Activated CD4-positive, alpha-beta T cell treated with anti-CD3 and anti-CD28 coated beads, Interleukin-2, amount 10 ng/mL, durations not matched to agents 24 days and 14 days (primary cell): ENCODE results near the gene TRAPPC10. TPM values are rescaled to one million over a fixed set of nuclear protein-coding genes. Genes with fewer than 3 reads are reported as not detected.

Source experiments
- DNase-seq: peaks from one replicate; pipeline ENCODE4 v3.0.0; 2022
- H3K27ac Mint-ChIP-seq: one replicate; pipeline ENCODE4 v1.8.0; 2022; ENCODE audit warnings: mild to moderate bottlenecking, mixed read lengths
- H3K27me3 Mint-ChIP-seq: one replicate; pipeline ENCODE4 v1.8.0; 2022; ENCODE audit warnings: mixed read lengths
- H3K36me3 Mint-ChIP-seq: one replicate; pipeline ENCODE4 v1.8.0; 2022; ENCODE audit warnings: low read depth, mild to moderate bottlenecking, mixed read lengths
- H3K4me1 Mint-ChIP-seq: one replicate; pipeline ENCODE4 v1.8.0; 2021; ENCODE audit warnings: mixed read lengths
- H3K4me3 Mint-ChIP-seq: one replicate; pipeline ENCODE4 v1.8.0; 2022; ENCODE audit warnings: mild to moderate bottlenecking, moderate library complexity, mixed read lengths
- H3K9me3 Mint-ChIP-seq: one replicate; pipeline ENCODE4 v1.8.0; 2021; ENCODE audit warnings: mixed read lengths
- intact Hi-C: fragments of 100-400 bp; cut with micrococcal nuclease; formaldehyde crosslinking; loops from one replicate; pipeline ENCODE4 v1.15.1; 2023
- total RNA-seq: library from RNA; stranded (reverse); gene quantifications from 2 replicates; pipeline ENCODE4 v1.2.3, GENCODE V29; 2022

The TRAPPC10 gene, protein sequence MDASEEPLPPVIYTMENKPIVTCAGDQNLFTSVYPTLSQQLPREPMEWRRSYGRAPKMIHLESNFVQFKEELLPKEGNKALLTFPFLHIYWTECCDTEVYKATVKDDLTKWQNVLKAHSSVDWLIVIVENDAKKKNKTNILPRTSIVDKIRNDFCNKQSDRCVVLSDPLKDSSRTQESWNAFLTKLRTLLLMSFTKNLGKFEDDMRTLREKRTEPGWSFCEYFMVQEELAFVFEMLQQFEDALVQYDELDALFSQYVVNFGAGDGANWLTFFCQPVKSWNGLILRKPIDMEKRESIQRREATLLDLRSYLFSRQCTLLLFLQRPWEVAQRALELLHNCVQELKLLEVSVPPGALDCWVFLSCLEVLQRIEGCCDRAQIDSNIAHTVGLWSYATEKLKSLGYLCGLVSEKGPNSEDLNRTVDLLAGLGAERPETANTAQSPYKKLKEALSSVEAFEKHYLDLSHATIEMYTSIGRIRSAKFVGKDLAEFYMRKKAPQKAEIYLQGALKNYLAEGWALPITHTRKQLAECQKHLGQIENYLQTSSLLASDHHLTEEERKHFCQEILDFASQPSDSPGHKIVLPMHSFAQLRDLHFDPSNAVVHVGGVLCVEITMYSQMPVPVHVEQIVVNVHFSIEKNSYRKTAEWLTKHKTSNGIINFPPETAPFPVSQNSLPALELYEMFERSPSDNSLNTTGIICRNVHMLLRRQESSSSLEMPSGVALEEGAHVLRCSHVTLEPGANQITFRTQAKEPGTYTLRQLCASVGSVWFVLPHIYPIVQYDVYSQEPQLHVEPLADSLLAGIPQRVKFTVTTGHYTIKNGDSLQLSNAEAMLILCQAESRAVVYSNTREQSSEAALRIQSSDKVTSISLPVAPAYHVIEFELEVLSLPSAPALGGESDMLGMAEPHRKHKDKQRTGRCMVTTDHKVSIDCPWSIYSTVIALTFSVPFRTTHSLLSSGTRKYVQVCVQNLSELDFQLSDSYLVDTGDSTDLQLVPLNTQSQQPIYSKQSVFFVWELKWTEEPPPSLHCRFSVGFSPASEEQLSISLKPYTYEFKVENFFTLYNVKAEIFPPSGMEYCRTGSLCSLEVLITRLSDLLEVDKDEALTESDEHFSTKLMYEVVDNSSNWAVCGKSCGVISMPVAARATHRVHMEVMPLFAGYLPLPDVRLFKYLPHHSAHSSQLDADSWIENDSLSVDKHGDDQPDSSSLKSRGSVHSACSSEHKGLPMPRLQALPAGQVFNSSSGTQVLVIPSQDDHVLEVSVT
- 69.6 and 75.0 TPM in 2 replicates for total RNA-seq

DNA sequence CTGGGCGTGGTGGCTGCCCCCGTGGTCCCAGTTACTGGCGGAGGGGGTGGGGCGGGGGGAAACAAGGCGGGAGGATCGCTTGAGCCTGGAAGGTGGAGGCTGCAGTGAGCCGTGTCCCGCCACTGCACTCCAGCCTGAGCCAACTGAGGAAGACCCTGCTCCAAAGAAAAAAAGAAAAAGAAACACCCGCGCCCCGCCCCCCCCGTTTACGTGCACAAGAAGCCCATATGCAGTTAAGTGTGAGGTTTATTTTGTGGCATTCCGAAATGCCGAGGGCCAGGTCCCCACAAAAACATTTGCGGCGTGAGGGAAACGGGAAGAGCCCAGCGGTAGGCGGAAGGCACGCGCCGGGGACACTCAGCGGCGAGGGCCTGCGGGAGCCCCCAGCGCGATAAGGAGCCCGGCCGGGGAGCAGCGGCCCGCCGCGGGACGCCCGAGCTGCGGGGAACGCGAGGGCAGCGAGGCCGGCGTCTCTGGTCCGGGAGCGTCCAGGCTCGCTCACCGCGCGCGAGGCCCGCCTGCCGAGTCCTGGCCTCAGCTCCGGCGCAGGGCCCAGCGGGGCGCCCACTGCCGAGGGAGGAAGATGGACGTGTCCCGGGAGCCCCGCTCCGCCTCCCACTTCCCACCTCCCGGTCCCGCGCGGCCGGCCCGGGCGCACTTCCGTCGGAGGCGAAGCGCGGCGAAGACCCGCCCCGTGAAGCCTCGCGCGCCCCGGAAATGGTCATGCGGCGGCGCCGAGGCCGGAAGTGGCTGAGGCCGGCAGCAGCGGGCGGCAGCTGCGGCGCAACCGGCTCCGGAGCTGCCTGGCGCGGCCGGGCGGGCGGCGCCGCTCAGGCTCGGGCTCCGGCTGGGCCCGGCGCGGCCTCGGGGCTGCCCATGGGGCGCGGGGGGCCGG is at the start of gene TRAPPC10:
Gene TRAPPC10 (plus strand): TSS at position 731 of the 895 bp plus-strand sequence. CDS start 185 bp downstream, outside the sequence.
- Mint-ChIP-seq H3K27me3 (peaks cover 3% of the 10 kb centered on the region), H3K9me3 (no peaks in the 10 kb centered on the region), H3K36me3 (peaks cover 16% of the 10 kb centered on the region), H3K4me1 (peaks cover 42% of the 10 kb centered on the region), H3K4me3 (peak within 1 kb of the TSS; percentile 94), H3K27ac (peak within 1 kb of the TSS; percentile 93)
- DNase-seq = peak; percentile 97
- intact Hi-C loops = loop anchor here (1.0 to 5.0 kb wide), 5 partner anchors 47 to 1120 kb away; partner anchors contain the start of genes NDUFV3 and RRP1

GRCh38 chr21:43965911-43966585 is 46.1 kb upstream of the TRAPPC10 start:
- no peak for DNase-seq
- H3K9me3 Mint-ChIP-seq = no peaks in the 10 kb centered on the region
- no peak overlapping the region for H3K4me3 Mint-ChIP-seq
- H3K27me3 Mint-ChIP-seq = no peaks in the 10 kb centered on the region
- peaks cover 3% of the 10 kb centered on the region for H3K4me1 Mint-ChIP-seq
- peaks cover 37% of the 10 kb centered on the region for H3K36me3 Mint-ChIP-seq
- intact Hi-C loops = no loop called here
- H3K27ac Mint-ChIP-seq = no peak overlapping the region

GRCh38 chr21:43966946-43967512 is 45.1 kb upstream of the TRAPPC10 start:
- no peak overlapping the region for H3K4me3 Mint-ChIP-seq
- no peaks in the 10 kb centered on the region for H3K27me3 Mint-ChIP-seq
- H3K9me3 Mint-ChIP-seq = no peaks in the 10 kb centered on the region
- no peak for DNase-seq
- peaks cover 36% of the 10 kb centered on the region for H3K36me3 Mint-ChIP-seq
- intact Hi-C loops = no loop called here
- H3K27ac Mint-ChIP-seq = no peak overlapping the region
- H3K4me1 Mint-ChIP-seq = peaks cover 1% of the 10 kb centered on the region

DNA sequence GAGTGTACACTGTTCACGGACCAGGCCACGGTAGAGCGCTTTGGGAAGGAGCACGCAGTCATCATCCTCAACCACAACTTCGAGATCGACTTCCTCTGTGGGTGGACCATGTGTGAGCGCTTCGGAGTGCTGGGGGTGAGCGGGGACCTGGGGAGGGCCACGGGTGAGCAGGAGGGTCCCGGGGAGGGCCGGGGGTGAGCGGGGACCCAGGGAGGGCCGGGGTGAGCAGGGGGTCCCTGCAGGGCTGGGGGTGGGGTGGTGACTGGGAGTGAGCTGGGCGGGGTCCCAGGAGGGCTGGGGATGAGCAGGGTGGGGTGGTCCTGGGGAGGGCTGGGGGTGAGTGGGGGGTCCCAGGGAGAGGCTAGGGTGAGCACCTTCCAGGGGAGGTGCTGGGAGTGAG is 44.1 kb upstream of the TRAPPC10 start:
- H3K27ac Mint-ChIP-seq = no peak overlapping the region

GRCh38 chr21:43968410-43969114 is 43.5 kb upstream of the TRAPPC10 start:
- DNase-seq = no peak
- Mint-ChIP-seq H3K9me3 (no peaks in the 10 kb centered on the region), H3K4me3 (no peak overlapping the region), H3K36me3 (peaks cover 36% of the 10 kb centered on the region), H3K27ac (no peak overlapping the region), H3K4me1 (peaks cover 1% of the 10 kb centered on the region), H3K27me3 (no peaks in the 10 kb centered on the region)
- intact Hi-C loops = no loop called here

More for the DNA sequence above, 44.1 kb upstream of the TRAPPC10 start:
- no peaks in the 10 kb centered on the region for H3K9me3 Mint-ChIP-seq
- H3K4me3 Mint-ChIP-seq = no peak overlapping the region
- H3K27me3 Mint-ChIP-seq = no peaks in the 10 kb centered on the region
- peaks cover 39% of the 10 kb centered on the region for H3K36me3 Mint-ChIP-seq
- H3K4me1 Mint-ChIP-seq = peaks cover 1% of the 10 kb centered on the region
- intact Hi-C loops = no loop called here
- DNase-seq = no peak

- no peak overlapping the region for H3K27ac Mint-ChIP-seq
- H3K4me3 Mint-ChIP-seq = no peak overlapping the region
- peaks cover 33% of the 10 kb centered on the region for H3K36me3 Mint-ChIP-seq
- DNase-seq = no peak
- H3K9me3 Mint-ChIP-seq = no peaks in the 10 kb centered on the region
- H3K4me1 Mint-ChIP-seq = no peaks in the 10 kb centered on the region
- intact Hi-C loops = no loop called here
- H3K27me3 Mint-ChIP-seq = no peaks in the 10 kb centered on the region
Observed at GRCh38 chr21:43969115-43969444, 43.0 kb upstream of the TRAPPC10 start.

DNA sequence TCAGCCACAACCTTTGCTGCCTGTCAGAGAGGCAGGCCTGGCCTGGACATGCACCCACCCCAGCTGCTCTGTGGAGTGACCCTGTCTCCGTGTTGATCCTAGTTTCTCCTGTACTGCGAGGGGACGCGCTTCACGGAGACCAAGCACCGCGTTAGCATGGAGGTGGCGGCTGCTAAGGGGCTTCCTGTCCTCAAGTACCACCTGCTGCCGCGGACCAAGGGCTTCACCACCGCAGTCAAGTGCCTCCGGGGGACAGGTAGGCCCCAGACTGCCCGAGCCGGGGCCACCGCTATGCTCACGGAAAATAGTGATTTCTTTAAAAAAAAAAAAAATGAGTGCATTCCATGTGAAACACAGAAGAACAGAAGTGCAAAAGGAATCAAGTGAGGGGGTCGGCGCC is 41.6 kb upstream of the TRAPPC10 start:
- Mint-ChIP-seq H3K9me3 (no peaks in the 10 kb centered on the region), H3K36me3 (peaks cover 34% of the 10 kb centered on the region), H3K4me1 (peaks cover 5% of the 10 kb centered on the region), H3K27me3 (no peaks in the 10 kb centered on the region), H3K27ac (no peak overlapping the region), H3K4me3 (no peak overlapping the region)
- DNase-seq = no peak
- intact Hi-C loops = no loop called here

DNA sequence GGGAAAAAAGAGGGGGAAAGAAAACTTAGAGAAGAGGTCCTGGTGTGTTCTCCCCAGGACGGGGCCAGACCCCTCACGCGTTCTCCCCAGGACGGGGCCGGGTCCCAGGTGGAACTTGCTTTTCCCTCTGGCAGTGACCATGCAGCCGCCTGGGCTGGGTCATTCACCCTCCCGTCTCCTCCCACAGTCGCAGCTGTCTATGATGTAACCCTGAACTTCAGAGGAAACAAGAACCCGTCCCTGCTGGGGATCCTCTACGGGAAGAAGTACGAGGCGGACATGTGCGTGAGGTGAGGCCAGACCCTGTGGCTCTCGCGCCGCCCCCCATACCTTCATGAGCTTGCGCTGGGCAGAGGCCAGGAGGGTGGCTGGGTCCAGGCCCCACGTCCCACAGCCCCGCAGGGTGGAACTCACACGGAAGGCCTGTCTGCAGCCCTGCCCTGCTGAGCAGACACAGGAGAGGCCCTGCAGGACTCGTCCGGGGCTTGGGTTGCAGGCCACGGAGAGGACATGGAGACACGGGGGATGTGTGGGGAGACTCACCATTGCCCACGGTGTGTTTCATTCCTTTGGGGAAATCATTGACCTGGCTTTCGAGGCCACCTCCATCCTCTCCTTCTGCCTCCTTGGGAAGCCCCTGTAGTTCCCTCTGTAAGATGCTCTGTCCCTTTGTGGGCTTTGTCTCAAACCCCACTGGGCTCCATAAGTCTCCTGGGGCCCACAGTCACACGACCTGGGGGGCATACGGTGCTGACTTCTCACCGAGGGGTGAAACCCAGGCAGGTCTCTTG is 40.7 kb upstream of the TRAPPC10 start:
- no peaks in the 10 kb centered on the region for H3K27me3 Mint-ChIP-seq
- no peak for DNase-seq
- peaks cover 35% of the 10 kb centered on the region for H3K36me3 Mint-ChIP-seq
- intact Hi-C loops = no loop called here
- H3K27ac Mint-ChIP-seq = no peak overlapping the region
- H3K9me3 Mint-ChIP-seq = no peaks in the 10 kb centered on the region
- peaks cover 5% of the 10 kb centered on the region for H3K4me1 Mint-ChIP-seq
- H3K4me3 Mint-ChIP-seq = no peak overlapping the region

DNA sequence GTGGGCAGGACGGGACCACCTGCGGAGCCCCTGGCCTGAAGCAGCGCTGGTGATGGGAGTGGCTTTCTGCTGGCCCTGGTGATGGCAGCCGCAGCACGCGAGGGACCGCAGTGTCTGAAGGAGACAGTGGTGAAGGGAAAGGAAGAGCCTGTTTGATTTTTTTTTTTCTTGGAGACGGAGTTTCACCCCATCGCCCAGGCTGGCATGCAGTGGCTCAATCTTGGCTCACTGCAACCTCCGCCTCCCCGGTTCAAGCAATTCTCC is 40.2 kb upstream of the TRAPPC10 start:
- Mint-ChIP-seq H3K4me1 (peaks cover 5% of the 10 kb centered on the region), H3K36me3 (peaks cover 34% of the 10 kb centered on the region), H3K27me3 (no peaks in the 10 kb centered on the region), H3K27ac (no peak overlapping the region), H3K9me3 (no peaks in the 10 kb centered on the region), H3K4me3 (no peak overlapping the region)
- DNase-seq = no peak
- intact Hi-C loops = no loop called here

DNA sequence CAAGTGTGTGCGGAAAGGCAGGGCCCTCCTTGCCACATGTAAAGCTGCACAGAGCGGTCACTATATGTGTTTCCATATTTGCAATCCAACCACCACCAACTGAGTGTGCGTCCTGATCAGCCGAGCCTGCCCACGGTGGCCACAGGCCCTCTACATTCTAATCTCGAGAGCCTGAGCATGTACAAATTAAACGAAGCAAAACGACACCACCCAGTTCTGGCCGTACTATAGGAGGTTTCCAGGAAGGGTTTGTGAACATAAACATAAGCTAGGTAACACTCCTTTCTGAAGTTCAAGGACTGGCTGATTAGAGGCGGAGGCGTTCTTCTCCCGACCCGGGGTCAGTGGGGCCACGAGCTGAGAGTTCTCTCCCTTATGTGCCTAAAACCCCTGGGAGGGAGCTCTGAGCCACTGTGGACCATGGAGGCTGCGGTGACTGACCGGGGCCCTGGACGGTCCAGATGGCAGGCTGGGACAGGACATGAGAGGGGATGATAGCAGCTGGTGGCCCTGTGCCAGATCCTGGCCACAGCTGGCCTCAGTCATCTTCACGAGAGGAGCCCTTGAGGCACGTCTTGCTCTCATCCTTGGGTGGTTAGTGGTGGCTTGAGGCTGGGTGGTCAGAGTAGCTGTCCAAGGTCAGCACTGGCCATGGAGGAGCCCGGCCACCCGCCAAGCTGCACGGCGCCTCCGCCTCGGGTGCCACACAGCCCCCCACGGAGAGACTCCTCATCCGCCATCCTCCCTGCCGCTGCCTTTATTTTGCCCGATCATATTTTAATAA is 39.1 kb upstream of the TRAPPC10 start:
- Mint-ChIP-seq H3K27me3 (no peaks in the 10 kb centered on the region), H3K4me3 (no peak overlapping the region), H3K36me3 (peaks cover 34% of the 10 kb centered on the region), H3K27ac (no peak overlapping the region), H3K9me3 (no peaks in the 10 kb centered on the region), H3K4me1 (peaks cover 5% of the 10 kb centered on the region)
- intact Hi-C loops = no loop called here
- DNase-seq = no peak

- no peak for DNase-seq
- intact Hi-C loops = no loop called here
- no peak overlapping the region for H3K4me3 Mint-ChIP-seq
- H3K9me3 Mint-ChIP-seq = no peaks in the 10 kb centered on the region
- H3K27me3 Mint-ChIP-seq = no peaks in the 10 kb centered on the region
- H3K27ac Mint-ChIP-seq = no peak overlapping the region
- peaks cover 37% of the 10 kb centered on the region for H3K36me3 Mint-ChIP-seq
- H3K4me1 Mint-ChIP-seq = peaks cover 5% of the 10 kb centered on the region
Observed at GRCh38 chr21:43973634-43973955, 38.5 kb upstream of the TRAPPC10 start.
